HepG2 (cell line): ENCODE measurements around the gene NLRX1. TPM values are rescaled to one million over a fixed set of nuclear protein-coding genes. Genes with fewer than 3 reads are reported as not detected.

Source experiments
- ATAC-seq: fragments of 200-7000 bp; cut with Tn5 transposase; 3 replicates; pipeline ENCODE4 v1.9.1; 2020; ENCODE audit warnings: mild to moderate bottlenecking, moderate library complexity
- BruUV-seq: library from RNA; stranded (reverse); fragments of 400-500 nt; replicated peaks from 2 replicates; lab custom pipeline; 2021; lab: Mats Ljungman, UMichigan
- CTCF ChIA-PET: fragments of 300-600 bp; formaldehyde crosslinking; extraction: SDS; loops from one replicate; lab custom pipeline; 2021; ENCODE audit warnings: low total read pairs, inconsistent platforms, low intra/inter-chr PET ratio; lab: Yijun Ruan, JAX
- POLR2A ChIA-PET: fragments of 350-600 bp; sonication (Branson Sonifier 250); formaldehyde crosslinking; loops from one replicate; lab custom pipeline; 2020; ENCODE audit warnings: antibody characterized with exemption, inconsistent platforms; lab: Yijun Ruan, JAX
- DNase-seq: peaks from one replicate; pipeline ENCODE4 v3.0.0-alpha.2; 2015; ENCODE audit warnings: low spot score
- FAIRE-seq: peaks from 3 replicates; lab custom pipeline; 2011; peaks lifted over from hg19 to GRCh38; lab: Jason Lieb, UNC
- H2AFZ ChIP-seq: one replicate; pipeline ENCODE4 v1.6.1; 2011; ENCODE audit warnings: low read length, inconsistent platforms
- H3K27ac ChIP-seq: fragments of 300-600 bp; 3 replicates; pipeline ENCODE4 v1.8.0; 2011; ENCODE audit warnings: mixed run types, mild to moderate bottlenecking, mixed read lengths, low read length, inconsistent platforms; ENCODE audit not compliant: insufficient read depth; ENCODE audit errors: extremely low read length
- H3K27me3 ChIP-seq, 2 experiments: fragments of 200-600 bp in 1 of 2; 2 replicates in 1 of 2; 3 replicates in 1 of 2; pipeline versions ENCODE4 v1.6.0 to v1.8.0; 2011; ENCODE audit warnings: low read length in 2 of 2, mild to moderate bottlenecking in 2 of 2, moderate library complexity in 2 of 2, inconsistent platforms in 1 of 2; ENCODE audit not compliant: insufficient read depth in 2 of 2, control insufficient read depth in 1 of 2
- H3K36me3 ChIP-seq, 2 experiments: fragments of 200-600 bp in 1 of 2; replicated peaks in 1 of 2; 2 replicates in 1 of 2; 3 replicates in 1 of 2; pipeline versions ENCODE4 v1.5.1 to v1.8.0; 2011; ENCODE audit warnings: low read length in 2 of 2, inconsistent platforms in 1 of 2; ENCODE audit not compliant: insufficient read depth in 2 of 2, control insufficient read depth in 1 of 2
- H3K4me1 ChIP-seq: 2 replicates; pipeline ENCODE4 v1.5.1; 2012; ENCODE audit warnings: low read length, inconsistent platforms; ENCODE audit not compliant: insufficient read depth
- H3K4me2 ChIP-seq: 2 replicates; pipeline ENCODE4 v1.6.0; 2011; ENCODE audit warnings: low read depth, low read length, inconsistent platforms
- H3K4me3 ChIP-seq, 3 experiments: fragments of 200-600 bp in 1 of 3; sonication (generic), shearing (Covaris generic) in 1 of 3; replicated peaks in 1 of 3; 2 replicates each; pipeline ENCODE4 v1.5.1; 2011 to 2016; ENCODE audit warnings: low read length in 3 of 3, inconsistent platforms in 2 of 3, low read depth in 2 of 3, mild to moderate bottlenecking in 2 of 3, control low read depth in 1 of 3, mixed read lengths in 1 of 3; ENCODE audit not compliant: insufficient read depth in 1 of 3
- H3K79me2 ChIP-seq: one replicate; pipeline ENCODE4 v1.6.1; 2011; ENCODE audit warnings: low read length, inconsistent platforms; ENCODE audit not compliant: insufficient read depth
- H3K9ac ChIP-seq: 2 replicates; pipeline ENCODE4 v1.6.0; 2011; ENCODE audit warnings: mild to moderate bottlenecking, low read depth, low read length, inconsistent platforms; ENCODE audit not compliant: insufficient read depth
- H3K9me3 ChIP-seq: 2 replicates; pipeline ENCODE4 v1.5.1; 2012; ENCODE audit warnings: mild to moderate bottlenecking, low read length
- H4K20me1 ChIP-seq: 2 replicates; pipeline ENCODE4 v1.6.0; 2011; ENCODE audit warnings: inconsistent platforms, mild to moderate bottlenecking, low read length, moderate library complexity; ENCODE audit not compliant: insufficient read depth
- ARNT ChIP-seq: fragments of 450-650 bp; IDR thresholded peaks from 2 replicates; pipeline ENCODE4 v1.6.1; 2017
- DZIP1 ChIP-seq: sonication (generic); formaldehyde crosslinking; IDR thresholded peaks from 2 replicates; pipeline ENCODE4 v1.5.0; 2020; ENCODE audit warnings: mild to moderate bottlenecking, missing genetic modification reagents
- KLF15 ChIP-seq: sonication (generic); formaldehyde crosslinking; IDR thresholded peaks from 2 replicates; pipeline ENCODE4 v1.8.1; 2023; ENCODE audit warnings: borderline replicate concordance, mild to moderate bottlenecking, inconsistent platforms, missing genetic modification reagents, mixed read lengths
- NFRKB ChIP-seq: fragments of 450-650 bp; IDR thresholded peaks from 2 replicates; pipeline ENCODE4 v1.6.1; 2017
- ZBTB26 ChIP-seq: IDR thresholded peaks from 2 replicates; pipeline ENCODE4 v1.6.1; 2016; ENCODE audit warnings: missing compliant biosample characterization, missing genetic modification reagents, borderline replicate concordance
- ZKSCAN8 ChIP-seq: IDR thresholded peaks from 2 replicates; pipeline ENCODE4 v1.6.1; 2016; ENCODE audit warnings: borderline replicate concordance, missing genetic modification reagents, missing compliant biosample characterization
- ZNF337 ChIP-seq: sonication (generic); formaldehyde crosslinking; IDR thresholded peaks from 2 replicates; pipeline ENCODE4 v1.5.1; 2020; ENCODE audit warnings: missing genetic modification reagents, low read depth, mild to moderate bottlenecking, borderline replicate concordance
- ZNF33A ChIP-seq: sonication (generic); formaldehyde crosslinking; IDR thresholded peaks from 2 replicates; pipeline ENCODE4 v1.5.1; 2020; ENCODE audit warnings: missing genetic modification reagents, mild to moderate bottlenecking, moderate library complexity, borderline replicate concordance
- ZNF737 ChIP-seq: sonication (generic); formaldehyde crosslinking; IDR thresholded peaks from 2 replicates; pipeline ENCODE4 v1.5.0; 2020; ENCODE audit warnings: missing genetic modification reagents, mild to moderate bottlenecking, borderline replicate concordance
- ZNF746 ChIP-seq: sonication (generic); formaldehyde crosslinking; IDR thresholded peaks from 2 replicates; pipeline ENCODE4 v1.8.0; 2022; ENCODE audit warnings: mild to moderate bottlenecking, missing genetic modification reagents
- ZSCAN20 ChIP-seq: sonication (generic); formaldehyde crosslinking; IDR thresholded peaks from 2 replicates; pipeline ENCODE4 v1.4.0; 2020; ENCODE audit warnings: missing genetic modification reagents, mild to moderate bottlenecking, borderline replicate concordance
- WGBS: methylation state at CpG from one replicate; pipeline ENCODE4 v1.1.6; 2017; ENCODE audit warnings: low lambda C conversion rate; 5-methylcytosine and 5-hydroxymethylcytosine counted together
- in situ Hi-C: cut with HindIII; loops from 2 replicates; pipeline ENCODE4 v1.10.0; 2017; ENCODE audit warnings: low pct_unique_long_range_greater_than_20kb; ENCODE audit not compliant: extremely low pct_ligation_motif_present
- intact Hi-C: fragments of 100-400 bp; cut with micrococcal nuclease; formaldehyde crosslinking; loops from one replicate; pipeline ENCODE4 v1.10.0; 2022; ENCODE audit not compliant: unreplicated experiment
- polyA plus RNA-seq, 8 experiments: library from polyadenylated mRNA; depleted of rRNA in 3 of 8; stranded (reverse) in 7 of 8; unstranded in 1 of 8; fragments of >200 nt; fragmentation: Illumina TruSeq in 4 of 8; extraction: Trizol in 4 of 8; gene quantifications; 2 replicates each; pipeline versions ENCODE4 v1.2.1 to v1.2.3, GENCODE V29; 2011 to 2016; ENCODE audit warnings: low read depth in 4 of 8, missing spikeins in 1 of 8, mixed read lengths in 1 of 8; ENCODE audit not compliant: insufficient read depth in 1 of 8
- total RNA-seq, 5 experiments: library from RNA; depleted of rRNA; stranded (reverse); fragments of >200 nt; fragmentation: Illumina TruSeq; extraction: Trizol; gene quantifications; 2 replicates each; pipeline ENCODE4 v1.2.3, GENCODE V29; 2016; ENCODE audit warnings: low read depth in 1 of 5
- TF ChIP-seq, protein P1 (sequence below): sonication (generic); formaldehyde crosslinking; IDR thresholded peaks from 2 replicates; pipeline ENCODE4 v1.4.0; 2020; ENCODE audit warnings: mild to moderate bottlenecking, missing genetic modification reagents
- TF ChIP-seq, protein P2 (sequence below): sonication (generic); formaldehyde crosslinking; IDR thresholded peaks from 2 replicates; pipeline ENCODE4 v1.4.0; 2020; ENCODE audit warnings: mild to moderate bottlenecking, missing genetic modification reagents
- TF ChIP-seq, protein P3 (sequence below): sonication (generic); formaldehyde crosslinking; IDR thresholded peaks from 2 replicates; pipeline ENCODE4 v1.8.0; 2022; ENCODE audit warnings: mild to moderate bottlenecking, missing genetic modification reagents, moderate library complexity

NLRX1 gene
- total and polyA plus RNA-seq, 2 of the 13 experiments (the other 11 are each of a cell fraction or from before 2014, with no cell fraction given), result 8.7 to 11.0 TPM

DNA sequence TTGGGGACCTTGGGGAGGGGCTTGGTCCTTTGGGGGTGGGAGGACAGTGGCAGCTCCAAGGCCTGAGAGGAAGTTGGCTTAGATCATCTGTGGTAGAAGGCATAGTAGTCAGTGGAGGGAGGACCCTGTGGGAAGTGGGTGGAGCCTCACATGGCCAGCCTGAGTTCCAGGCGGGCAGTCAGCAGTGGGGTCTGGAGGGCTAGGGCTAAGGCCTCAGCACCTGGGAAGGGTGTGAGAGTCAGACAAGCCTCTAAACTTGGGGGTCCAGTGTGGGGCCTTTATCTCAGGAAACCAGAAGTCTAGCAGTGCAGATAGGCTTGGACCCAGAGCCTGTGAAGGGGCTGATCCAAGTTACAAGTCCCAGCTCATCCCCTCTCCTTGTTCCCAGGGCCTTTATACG lies 4.0 kb downstream of the NLRX1 start:
- H3K79me2 ChIP-seq, result no peaks in the 10 kb centered on the region
- BruUV-seq, result no TSS peak
- TF ChIP-seq ZKSCAN8 (CRISPR knock-in tag) (no peak), NFRKB (no peak), KLF15 (CRISPR knock-in tag) (no peak), DZIP1 (no peak), ZNF737 (CRISPR knock-in tag) (no peak), ZNF33A (CRISPR knock-in tag) (no peak), ZNF746 (CRISPR knock-in tag) (no peak), ZBTB26 (CRISPR knock-in tag) (no peak), ZNF337 (CRISPR knock-in tag) (no peak), ARNT (no peak), ZSCAN20 (no peak)
- TF ChIP-seq, protein P1, sequence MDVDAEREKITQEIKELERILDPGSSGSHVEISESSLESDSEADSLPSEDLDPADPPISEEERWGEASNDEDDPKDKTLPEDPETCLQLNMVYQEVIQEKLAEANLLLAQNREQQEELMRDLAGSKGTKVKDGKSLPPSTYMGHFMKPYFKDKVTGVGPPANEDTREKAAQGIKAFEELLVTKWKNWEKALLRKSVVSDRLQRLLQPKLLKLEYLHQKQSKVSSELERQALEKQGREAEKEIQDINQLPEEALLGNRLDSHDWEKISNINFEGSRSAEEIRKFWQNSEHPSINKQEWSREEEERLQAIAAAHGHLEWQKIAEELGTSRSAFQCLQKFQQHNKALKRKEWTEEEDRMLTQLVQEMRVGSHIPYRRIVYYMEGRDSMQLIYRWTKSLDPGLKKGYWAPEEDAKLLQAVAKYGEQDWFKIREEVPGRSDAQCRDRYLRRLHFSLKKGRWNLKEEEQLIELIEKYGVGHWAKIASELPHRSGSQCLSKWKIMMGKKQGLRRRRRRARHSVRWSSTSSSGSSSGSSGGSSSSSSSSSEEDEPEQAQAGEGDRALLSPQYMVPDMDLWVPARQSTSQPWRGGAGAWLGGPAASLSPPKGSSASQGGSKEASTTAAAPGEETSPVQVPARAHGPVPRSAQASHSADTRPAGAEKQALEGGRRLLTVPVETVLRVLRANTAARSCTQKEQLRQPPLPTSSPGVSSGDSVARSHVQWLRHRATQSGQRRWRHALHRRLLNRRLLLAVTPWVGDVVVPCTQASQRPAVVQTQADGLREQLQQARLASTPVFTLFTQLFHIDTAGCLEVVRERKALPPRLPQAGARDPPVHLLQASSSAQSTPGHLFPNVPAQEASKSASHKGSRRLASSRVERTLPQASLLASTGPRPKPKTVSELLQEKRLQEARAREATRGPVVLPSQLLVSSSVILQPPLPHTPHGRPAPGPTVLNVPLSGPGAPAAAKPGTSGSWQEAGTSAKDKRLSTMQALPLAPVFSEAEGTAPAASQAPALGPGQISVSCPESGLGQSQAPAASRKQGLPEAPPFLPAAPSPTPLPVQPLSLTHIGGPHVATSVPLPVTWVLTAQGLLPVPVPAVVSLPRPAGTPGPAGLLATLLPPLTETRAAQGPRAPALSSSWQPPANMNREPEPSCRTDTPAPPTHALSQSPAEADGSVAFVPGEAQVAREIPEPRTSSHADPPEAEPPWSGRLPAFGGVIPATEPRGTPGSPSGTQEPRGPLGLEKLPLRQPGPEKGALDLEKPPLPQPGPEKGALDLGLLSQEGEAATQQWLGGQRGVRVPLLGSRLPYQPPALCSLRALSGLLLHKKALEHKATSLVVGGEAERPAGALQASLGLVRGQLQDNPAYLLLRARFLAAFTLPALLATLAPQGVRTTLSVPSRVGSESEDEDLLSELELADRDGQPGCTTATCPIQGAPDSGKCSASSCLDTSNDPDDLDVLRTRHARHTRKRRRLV (CRISPR knock-in tag), result no peak
- TF ChIP-seq, protein P2, sequence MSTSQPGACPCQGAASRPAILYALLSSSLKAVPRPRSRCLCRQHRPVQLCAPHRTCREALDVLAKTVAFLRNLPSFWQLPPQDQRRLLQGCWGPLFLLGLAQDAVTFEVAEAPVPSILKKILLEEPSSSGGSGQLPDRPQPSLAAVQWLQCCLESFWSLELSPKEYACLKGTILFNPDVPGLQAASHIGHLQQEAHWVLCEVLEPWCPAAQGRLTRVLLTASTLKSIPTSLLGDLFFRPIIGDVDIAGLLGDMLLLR (CRISPR knock-in tag), result no peak
- TF ChIP-seq, protein P3, sequence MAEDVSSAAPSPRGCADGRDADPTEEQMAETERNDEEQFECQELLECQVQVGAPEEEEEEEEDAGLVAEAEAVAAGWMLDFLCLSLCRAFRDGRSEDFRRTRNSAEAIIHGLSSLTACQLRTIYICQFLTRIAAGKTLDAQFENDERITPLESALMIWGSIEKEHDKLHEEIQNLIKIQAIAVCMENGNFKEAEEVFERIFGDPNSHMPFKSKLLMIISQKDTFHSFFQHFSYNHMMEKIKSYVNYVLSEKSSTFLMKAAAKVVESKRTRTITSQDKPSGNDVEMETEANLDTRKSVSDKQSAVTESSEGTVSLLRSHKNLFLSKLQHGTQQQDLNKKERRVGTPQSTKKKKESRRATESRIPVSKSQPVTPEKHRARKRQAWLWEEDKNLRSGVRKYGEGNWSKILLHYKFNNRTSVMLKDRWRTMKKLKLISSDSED (CRISPR knock-in tag), result no peak

More for the DNA sequence above, 4.0 kb downstream of the NLRX1 start:
- H3K27me3 ChIP-seq, result no peaks in the 10 kb centered on the region; a peak in 1 of 5 replicates
- DNase-seq, result no peak
- no peak overlapping the region for H3K4me2 ChIP-seq
- ATAC-seq, result no peak
- in situ Hi-C loops (no loop called here), intact Hi-C loops (no loop called here)
- H3K36me3 ChIP-seq, result peaks cover 2 to 10% of the 10 kb centered on the region in 2 experiments; a peak in 3 of 5 replicates
- ChIA-PET CTCF (no interaction called here), POLR2A (no interaction called here)
- 94% methylated on average over 2 of the region's 2 CpGs for WGBS
- H3K4me1 ChIP-seq, result peaks cover 21% of the 10 kb centered on the region
- no peak overlapping the region for H3K27ac ChIP-seq
- H2AFZ ChIP-seq, result no peak overlapping the region
- FAIRE-seq, result no peak
- H3K9ac ChIP-seq, result no peak overlapping the region
- no peak overlapping the region for H3K4me3 ChIP-seq
- H3K9me3 ChIP-seq, result no peaks in the 10 kb centered on the region
- no peaks in the 10 kb centered on the region for H4K20me1 ChIP-seq
